NCI-H1930 (cell line): Measurements from ENCODE around the gene FBXW7.

ENCODE experiments used
- DNase-seq, 2 experiments: peaks; one replicate each; lab custom pipeline; 2025; lab: John Stamatoyannopoulos, UW

Gene FBXW7

DNA sequence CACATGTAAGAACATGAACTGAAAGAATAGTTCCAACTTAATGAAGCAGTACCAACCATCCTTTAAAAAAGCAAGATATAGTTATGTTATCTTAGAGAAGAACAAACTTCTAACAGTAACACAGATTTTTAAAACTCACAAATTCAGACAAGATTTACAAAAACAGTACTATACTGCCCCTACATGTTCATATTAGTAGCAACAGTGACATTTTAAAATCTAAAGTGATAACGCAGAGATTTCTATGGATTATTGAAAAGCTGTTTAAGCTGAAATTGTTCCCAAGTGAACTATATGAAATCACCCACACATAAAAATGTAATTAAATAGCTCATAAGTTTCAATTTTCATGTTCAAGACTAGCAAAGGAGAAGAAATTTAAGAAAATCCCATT lies 166.0 kb downstream of the FBXW7 start:
- no peak for DNase-seq

DNA sequence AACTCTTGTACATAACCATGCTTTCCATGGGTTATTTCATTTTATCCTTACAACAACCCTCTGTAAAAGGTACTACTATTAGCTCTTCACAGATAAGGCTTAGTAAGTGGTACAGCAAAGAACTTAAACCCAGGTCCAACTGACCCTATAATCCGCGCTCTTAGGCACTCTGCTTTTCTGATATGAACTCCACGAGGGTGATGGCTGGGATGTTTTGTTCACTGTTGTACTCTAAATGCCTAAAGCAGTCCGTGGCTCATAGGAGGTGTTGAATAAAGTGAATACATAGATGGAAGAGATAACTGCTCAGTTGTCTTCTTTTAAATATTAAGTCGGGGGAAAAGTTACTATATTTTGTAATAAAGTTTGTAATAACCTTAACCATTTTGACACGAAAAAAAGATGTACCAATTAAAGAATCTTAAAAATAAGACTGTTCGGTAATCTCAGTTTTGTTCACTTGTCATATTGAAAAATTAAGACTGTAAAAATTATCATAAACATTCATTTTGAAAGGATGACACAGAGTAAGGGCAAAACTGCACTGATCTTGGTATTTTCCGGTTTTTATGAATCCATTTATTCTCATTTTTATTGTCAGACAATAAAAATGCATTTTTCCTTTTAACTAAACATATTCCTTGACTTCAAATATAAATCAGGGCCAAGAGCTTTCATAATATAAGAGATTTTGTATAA lies 166.5 kb downstream of the FBXW7 start:
- DNase-seq, result no peak

GRCh38 chr4:152368001-152368400 lies 167.9 kb downstream of the FBXW7 start:
- no peak for DNase-seq

GRCh38 chr4:152364883-152365282 lies 171.0 kb downstream of the FBXW7 start:
- no peak for DNase-seq

DNA sequence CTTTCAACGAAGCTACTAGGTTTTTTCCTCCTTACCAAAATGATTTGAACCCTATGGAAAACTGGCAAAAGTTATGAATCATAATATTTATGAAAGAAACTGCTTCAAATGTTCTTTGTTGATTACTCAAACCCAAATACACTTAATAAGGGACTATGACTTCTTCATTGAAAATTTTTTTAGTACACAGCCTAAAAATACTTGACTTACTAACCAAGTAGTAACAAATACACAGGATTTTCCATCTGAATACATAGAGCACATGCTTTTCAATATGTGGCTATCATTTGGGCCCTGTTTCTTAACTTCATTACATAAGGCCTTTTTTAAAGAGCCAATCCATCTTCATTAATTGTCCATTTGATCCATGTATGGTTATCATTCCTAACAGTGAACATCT lies 171.5 kb downstream of the FBXW7 start:
- no peak for DNase-seq

DNA sequence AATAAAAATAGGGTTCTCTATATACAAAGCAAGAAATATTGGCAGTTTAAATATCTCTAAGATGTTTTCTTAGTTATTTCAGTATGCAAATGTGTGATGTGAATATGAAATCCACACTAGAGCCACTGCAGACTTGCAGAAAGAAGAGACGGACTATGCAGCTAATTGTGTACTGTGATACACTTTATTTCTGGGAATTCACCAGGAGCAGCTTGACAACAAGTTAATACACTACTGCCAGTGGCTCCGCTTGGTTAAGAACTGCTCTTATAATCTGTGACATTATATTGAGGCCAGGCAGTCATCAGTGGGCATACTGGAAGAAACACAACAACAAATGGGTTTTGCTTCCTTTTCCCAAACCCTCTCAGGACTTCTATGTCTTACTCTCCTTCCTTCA lies 172.0 kb downstream of the FBXW7 start:
- no peak for DNase-seq

DNA sequence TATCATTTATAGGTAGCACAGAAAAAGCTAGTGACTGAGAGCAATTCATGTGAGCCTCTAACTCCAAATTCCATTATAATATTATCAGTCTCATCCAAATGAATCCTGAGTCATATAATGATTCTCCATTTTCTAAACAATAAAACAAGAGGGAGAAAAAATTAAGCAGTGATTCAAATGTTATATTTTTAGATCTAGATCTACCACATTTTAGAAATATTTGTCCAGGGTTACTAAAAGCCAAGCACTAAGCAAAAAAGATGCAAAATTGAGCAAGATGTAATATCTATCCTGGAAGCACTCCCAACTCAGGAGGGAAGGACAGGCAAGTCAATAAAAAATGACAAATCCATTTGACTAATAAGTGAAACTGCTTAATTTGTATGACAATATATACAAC lies 172.8 kb downstream of the FBXW7 start:
- DNase-seq, result no peak

- DNase-seq, result no peak
Observed at GRCh38 chr4:152360045-152360410, 175.9 kb downstream of the FBXW7 start.

GRCh38 chr4:152359208-152360044 lies 176.5 kb downstream of the FBXW7 start:
- DNase-seq, result no peak

- DNase-seq, result no peak
Observed at GRCh38 chr4:152357206-152357605, 178.7 kb downstream of the FBXW7 start.

- no peak for DNase-seq
Observed at GRCh38 chr4:152356428-152357034, 179.4 kb downstream of the FBXW7 start.

GRCh38 chr4:152352622-152353116 lies 183.2 kb downstream of the FBXW7 start:
- DNase-seq, result no peak

GRCh38 chr4:152352215-152352614 lies 183.7 kb downstream of the FBXW7 start:
- no peak for DNase-seq

GRCh38 chr4:152351080-152351479 lies 184.8 kb downstream of the FBXW7 start:
- no peak for DNase-seq

GRCh38 chr4:152348670-152349069 lies 187.2 kb downstream of the FBXW7 start:
- no peak for DNase-seq

- no peak for DNase-seq
Observed at GRCh38 chr4:152346979-152347378, 188.9 kb downstream of the FBXW7 start.

DNA sequence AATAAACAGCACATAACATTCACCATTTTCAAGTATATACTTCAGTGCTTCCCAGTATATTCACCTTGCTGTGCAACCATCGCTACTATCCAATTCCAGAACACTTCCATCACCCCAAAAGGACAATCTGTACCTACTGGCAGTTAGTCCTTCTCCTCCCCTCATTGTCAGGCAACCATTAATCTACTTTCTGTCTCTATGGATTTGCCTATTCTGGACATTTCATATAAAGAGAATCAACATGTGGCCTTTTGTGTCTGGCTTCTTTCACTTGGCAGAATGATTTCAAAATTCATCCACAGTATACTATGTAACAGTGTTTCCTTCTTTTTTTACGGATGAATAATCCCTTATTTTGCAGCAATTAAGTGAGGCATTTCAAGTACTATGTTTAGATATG lies 189.4 kb downstream of the FBXW7 start:
- DNase-seq, result no peak

DNA sequence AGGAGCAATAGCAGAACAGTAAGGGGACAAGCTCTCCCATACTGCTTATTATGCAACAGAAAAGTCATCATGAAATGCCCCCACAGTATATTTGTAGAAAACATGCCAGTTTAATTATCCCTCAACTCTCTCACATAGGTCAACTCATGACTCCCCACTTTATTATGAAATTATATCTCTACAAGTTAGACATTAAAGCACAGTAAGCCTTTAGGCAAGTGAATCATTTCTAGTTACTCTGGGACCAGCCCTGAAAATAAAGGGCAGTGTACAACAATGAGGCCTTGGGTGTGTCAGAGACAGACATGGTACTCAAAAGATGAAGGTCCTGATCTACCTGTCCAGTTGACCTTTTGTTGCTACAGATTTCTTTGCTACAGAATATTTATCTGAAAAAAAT lies 191.9 kb downstream of the FBXW7 start:
- DNase-seq, result no peak

DNA sequence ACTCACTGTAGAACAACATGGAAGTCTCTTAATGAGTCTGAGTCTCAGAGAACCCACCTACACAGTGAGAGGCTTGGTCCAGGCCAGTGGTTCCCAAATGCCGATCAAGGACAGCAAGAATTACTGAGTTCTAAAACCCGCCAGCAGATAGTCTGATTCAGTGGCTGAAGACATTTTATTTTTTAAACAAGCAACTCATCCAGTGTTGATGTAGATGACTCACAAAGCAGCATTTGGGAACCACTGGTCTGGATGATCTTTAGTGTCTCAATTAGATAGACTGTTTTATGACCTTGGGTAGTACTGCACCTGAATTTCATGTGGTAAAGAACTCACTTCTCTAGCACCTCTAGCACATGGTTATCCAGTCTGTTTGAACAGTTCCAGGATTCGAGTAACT lies 193.6 kb downstream of the FBXW7 start:
- DNase-seq, result no peak

GRCh38 chr4:152340818-152341217 lies 195.1 kb downstream of the FBXW7 start:
- DNase-seq, result no peak

- no peak for DNase-seq
Observed at GRCh38 chr4:152339576-152339975, 196.3 kb downstream of the FBXW7 start.

DNA sequence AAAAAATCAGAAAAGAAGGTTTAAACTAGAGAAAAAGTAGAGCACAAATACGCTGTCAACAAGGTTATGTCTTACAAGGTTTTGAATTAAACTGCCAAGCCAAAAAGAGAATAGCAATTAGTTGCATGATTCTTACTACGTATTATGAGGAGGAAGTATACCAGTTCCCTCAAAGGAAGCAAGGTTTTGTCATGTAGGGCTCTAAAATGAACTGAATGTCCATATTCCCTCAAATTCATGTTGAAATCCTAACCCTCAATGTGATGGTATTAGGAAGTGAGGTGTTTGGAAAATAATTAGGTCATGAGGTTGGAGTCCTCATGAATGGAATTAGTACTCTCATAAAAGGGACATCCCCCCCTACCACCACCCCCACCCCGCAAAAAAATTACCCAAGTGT lies 201.0 kb downstream of the FBXW7 start:
- no peak for DNase-seq

- no peak for DNase-seq
Observed at GRCh38 chr4:152331042-152331441, 204.8 kb downstream of the FBXW7 start.
